Epithelial cell of proximal tubule (primary cell): ENCODE data around the gene TNFRSF1A. TPM values are rescaled to one million over a fixed set of nuclear protein-coding genes. Genes with fewer than 3 reads are reported as not detected.

Source experiments
- DNase-seq: peaks from one replicate; pipeline ENCODE4 v3.0.0-alpha.2; 2011; ENCODE audit warnings: low read depth
- H3K4me3 ChIP-seq: 2 replicates; pipeline ENCODE4 v1.5.1; 2011; ENCODE audit warnings: low read depth, mild to moderate bottlenecking, low read length
- CTCF ChIP-seq: conservative IDR thresholded peaks from 2 replicates; pipeline ENCODE4 v1.5.1; 2012; ENCODE audit warnings: low read depth, mild to moderate bottlenecking, low read length
- total RNA-seq: library from RNA; depleted of rRNA; stranded (reverse); fragments of >200 nt; gene quantifications from 2 replicates; pipeline ENCODE4 v1.2.3, GENCODE V29; 2015

TNFRSF1A gene
- total RNA-seq, 1 donor from 2014 or later, result 163 TPM

- DNase-seq, result no peak
- no peak for TF ChIP-seq CTCF
- peak overlapping the region; percentile 78 for H3K4me3 ChIP-seq
Observed at GRCh38 chr12:6384499-6385436, 42.9 kb upstream of the TNFRSF1A start.

- TF ChIP-seq CTCF, result no peak
- H3K4me3 ChIP-seq, result peak within 1 kb of the TSS; percentile 78
- no peak for DNase-seq
Observed at GRCh38 chr12:6383572-6384498, 42.0 kb upstream of the TNFRSF1A start, which contains the start of gene LTBR. LTBR (plus strand) TSS chr12:6384162; CDS start chr12:6384359, 197 bp downstream.

GRCh38 chr12:6382982-6383381 lies 41.1 kb upstream of the TNFRSF1A start:
- no peak for TF ChIP-seq CTCF
- peak overlapping the region; percentile 78 for H3K4me3 ChIP-seq
- no peak for DNase-seq

- no peak overlapping the region for H3K4me3 ChIP-seq
- TF ChIP-seq CTCF, result no peak
- no peak for DNase-seq
Observed at GRCh38 chr12:6382371-6382770, 40.5 kb upstream of the TNFRSF1A start.

- H3K4me3 ChIP-seq, result no peak overlapping the region
- no peak for TF ChIP-seq CTCF
- no peak for DNase-seq
Observed at GRCh38 chr12:6380141-6381121, 38.6 kb upstream of the TNFRSF1A start.

GRCh38 chr12:6378709-6379472 lies 37.0 kb upstream of the TNFRSF1A start:
- DNase-seq, result no peak
- no peak for TF ChIP-seq CTCF
- no peak overlapping the region for H3K4me3 ChIP-seq
